HG03378 (cell line): ENCODE data around the gene LSS.
A peak's percentile ranks its signal among the peaks of the same experiment; 100 is the strongest.

ENCODE experiments used
- ATAC-seq: cut with Tn5 transposase; IDR thresholded peaks from one replicate; pipeline ENCODE4 v1.9.1; 2021; ENCODE audit warnings: mild to moderate bottlenecking, moderate library complexity; ENCODE audit not compliant: unreplicated experiment

Gene LSS

DNA sequence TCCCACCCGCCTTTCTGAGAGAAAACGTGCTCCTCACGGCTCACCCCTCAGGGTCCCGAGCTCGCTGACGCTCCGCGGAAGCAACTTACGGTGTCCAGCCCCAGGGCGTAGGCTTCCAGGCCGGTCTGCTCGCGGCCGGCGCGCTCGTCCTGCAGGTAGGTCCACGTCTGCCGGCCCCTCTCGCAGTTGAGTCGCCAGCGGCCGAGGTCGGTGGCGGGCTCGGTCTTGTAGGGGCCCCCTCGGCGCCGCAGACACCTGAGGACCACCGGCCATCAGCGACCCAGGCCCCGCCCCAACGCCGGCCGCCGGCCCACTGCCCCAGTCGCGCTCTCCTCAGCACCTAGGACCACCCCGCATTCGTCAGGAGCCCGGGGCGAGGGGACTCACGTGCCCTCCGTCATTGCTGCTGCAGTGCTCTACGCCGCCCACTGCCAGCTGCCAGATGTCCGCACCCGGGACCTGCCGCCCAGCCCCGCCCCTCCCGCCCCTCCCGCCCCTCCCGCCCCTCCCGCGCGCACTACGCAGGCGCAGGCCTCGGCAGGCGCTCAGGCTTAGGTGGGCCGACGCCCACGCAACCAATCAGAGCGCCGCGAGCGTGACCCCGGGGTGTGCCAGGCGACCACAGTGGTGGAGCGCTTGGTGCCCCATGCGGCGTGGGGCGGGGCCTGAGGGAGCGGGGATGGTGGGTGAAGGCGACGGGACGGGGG is at the start of gene LSS:
Gene LSS, minus strand, starts transcription at position 430 of the 707 bp plus-strand sequence. Its CDS starts 29 bp downstream, at position 401.
- ATAC-seq, result peak; percentile 48

DNA sequence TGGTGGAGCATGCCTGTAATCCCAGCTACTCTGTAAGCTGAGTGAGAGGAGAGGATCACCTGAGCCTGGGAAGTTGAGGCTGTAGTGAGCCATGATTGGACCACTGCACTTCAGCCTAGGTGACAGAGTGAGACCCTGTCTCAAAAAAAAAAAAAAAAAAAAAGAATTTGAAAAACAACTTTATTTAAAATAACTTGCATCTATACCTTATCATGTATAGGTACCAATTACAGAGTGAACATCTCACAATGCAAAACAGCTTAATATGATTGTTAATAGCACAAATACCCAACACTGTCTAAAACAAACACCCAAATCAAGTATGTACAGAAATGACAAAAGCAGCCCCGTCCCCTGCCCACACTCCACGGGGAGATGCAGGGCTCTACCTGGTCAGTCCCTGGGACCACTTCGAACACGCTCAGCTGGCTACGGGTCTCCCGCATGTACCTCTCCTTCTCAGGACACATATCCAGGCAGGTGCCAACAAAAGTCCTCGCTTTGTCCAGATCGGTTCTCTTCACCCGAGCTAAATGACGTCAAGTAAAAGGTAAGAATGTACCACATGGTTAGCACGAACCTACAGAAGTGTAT is 46.3 kb upstream of the LSS start:
- no peak for ATAC-seq

DNA sequence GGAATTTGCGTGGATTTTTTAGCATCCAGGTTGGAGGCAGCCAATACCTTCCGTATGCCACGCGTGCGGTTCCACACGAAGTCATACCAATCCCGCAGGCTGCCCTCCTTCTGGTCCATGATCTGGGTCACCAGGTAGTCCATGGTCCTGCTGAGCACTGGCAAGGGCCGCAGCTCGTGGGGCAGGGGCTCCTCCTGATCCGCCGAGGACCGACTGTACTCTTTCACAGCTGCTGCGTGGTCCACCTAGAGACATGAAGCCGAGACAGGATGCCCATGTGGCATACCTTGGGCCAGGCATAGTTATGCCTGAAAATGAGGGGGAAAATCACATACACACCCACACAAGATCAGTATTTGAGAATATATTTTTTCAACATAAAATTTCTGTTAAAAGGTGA is 44.8 kb upstream of the LSS start:
- no peak for ATAC-seq

DNA sequence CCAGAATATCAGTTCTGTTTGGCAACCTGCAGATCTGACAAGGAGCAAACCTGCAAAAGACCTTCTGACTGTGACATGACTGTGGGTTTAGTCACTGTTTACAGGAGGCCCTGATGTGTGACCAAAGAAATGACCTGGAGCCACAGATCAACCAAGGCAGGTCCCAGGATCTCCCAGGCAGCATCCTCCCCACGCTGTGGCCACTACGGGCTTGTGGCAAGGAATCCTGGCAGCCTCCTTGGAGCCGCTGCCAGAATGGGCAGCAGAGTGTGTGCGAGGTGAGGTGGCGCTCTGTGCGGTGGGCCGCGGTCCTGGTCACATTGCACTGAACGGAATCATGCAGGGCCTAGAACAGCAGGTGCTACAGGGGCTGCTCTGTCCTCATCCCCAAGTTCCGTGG is 40.9 kb upstream of the LSS start:
- ATAC-seq, result no peak

DNA sequence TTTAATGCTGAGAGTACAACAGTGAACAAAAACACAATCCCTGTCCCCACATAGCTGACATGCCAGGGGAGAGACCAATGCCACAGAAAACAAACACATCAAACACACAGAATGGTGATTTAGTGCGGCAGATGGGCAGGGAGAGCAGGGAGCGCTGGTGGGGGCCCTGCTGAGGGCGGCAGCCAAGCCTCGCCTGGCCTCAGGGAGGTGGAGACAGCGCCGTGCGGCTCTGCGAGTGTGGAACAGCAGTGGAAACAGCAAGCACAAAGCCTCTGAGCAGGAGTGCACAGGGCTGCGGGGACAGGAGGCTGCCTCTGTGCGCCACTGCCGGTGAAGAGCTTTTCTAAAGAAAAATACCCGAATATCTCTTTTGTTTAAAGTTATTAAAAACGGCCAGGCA is 39.8 kb upstream of the LSS start:
- no peak for ATAC-seq

DNA sequence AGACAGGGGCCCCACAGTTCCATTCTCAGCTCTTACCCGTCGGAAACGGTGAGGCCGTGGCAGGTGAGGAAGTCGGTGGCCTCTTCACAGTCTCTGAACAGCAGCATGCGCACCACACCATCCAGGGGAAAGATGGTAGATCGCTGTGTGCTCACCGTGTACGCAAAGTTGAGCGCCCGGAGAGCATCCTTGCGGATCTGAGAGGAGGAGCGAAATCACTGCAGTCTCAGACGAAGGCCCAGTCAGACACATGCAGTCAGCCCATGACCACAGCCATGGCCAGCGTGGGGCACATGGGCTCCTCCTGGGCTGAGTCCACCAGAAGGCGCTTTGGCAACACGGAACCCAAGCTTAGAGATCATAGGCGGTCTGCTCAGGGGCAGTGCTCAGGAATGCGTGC is 38.4 kb upstream of the LSS start:
- no peak for ATAC-seq

DNA sequence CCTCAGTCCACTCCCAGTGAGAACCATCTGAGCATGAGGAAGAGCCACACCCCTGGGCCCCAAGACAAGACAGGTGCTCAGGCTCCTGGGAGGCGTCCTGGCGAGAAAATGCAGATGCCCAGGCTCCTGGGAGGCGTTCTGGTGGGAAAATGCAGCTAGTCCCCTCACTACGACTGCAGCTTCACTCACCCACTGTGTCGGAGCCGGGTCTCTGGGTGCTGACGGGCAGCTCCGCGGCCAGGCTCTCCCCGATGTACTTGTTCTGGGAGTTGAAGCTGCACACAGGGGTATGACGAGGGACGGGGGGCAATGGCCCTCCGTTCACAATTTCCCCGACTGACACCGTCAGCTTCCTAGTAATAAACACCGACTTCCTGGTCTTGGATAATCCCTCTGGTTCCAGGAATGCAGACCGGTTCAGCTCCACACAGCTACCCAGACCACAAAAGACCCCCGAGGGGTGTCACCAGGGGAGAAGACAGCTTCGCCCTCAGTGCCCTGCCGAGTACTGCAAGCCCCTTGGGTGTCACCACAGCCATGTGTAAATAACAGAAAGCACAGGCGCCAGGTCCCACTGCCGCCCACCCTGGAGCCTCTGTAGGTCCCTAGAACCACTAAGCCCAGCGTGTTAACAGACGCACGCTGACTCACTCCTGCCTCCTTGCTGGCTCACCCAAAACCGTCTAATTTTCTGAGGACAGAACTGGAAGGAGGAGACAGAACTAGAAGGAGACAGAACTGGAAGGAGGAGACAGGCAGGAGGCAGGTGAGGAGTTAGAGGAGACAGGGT is 37.4 kb upstream of the LSS start:
- no peak for ATAC-seq

DNA sequence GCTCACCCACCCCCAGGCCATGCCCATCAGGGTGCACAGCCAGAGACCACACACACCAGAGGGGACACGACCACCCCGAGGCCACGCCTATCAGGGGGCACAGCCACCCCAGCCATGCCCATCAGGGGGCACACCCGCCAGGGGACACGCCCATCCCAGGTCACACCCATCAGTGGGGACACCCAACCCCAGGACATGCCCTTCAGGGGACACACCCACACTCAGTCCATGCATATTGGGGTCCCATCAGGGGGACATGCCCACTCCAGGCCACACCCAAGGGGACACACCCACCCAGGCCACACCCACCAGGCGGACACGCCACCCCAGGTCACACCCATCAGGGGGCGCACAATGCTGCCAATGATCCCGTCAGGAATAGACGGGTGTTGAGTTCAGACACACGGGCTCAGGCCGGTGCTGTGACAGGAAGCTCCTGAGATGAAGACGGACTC is 36.1 kb upstream of the LSS start:
- ATAC-seq, result no peak

DNA sequence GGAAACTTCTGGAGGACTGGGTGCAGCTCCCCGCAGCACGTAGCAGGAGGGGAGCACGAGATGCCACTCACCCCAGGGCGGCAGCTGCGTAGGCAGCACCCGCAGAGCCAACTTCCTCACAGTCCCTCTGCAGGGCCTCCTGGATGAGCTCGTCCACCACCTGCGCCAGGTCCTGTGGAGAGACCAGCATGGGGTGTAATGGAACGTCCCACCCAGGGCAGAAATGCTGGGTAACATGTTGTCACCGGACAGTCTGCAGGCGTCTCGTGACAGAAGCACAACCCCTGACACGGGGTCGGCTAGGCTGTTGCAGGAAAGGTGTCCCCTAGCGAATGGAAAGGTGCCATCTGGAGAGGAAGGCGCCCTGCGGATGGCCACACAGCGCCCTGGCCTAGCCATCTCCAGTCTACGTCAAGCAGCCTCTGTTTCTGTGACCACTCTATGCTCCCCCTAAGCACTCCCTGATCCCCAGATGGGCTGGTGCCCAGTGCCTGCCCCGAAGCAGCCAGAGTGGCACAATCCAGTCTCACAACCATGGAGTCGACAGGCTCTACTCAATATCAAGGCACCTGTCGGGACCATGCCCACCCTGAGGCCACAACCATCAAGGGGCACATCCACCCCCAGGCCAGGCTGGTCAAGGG is 35.6 kb upstream of the LSS start:
- no peak for ATAC-seq

DNA sequence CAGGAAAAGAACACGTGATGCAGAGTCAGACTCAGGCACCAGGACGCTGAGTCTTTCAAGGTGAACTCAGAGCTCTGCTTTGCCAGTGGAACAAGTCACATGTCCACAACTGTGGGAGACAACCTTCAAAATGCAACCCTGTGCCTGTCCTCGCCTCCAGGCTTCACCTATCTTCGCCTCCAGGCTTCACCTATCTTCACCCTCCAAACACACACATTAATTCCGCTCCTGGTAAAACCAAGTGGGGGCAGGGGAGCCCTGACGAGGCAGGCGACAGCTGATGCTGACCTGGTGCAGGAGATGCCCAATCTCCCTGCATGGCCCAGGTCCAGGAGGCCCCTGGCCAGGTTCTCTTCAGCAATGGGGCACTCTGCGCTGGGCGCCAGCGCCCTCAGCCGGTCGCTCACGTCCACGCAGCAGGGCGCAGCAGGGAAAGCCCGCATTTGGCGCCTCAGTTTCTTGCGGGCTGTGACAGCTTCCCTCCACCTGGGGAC is 28.0 kb upstream of the LSS start:
- ATAC-seq, result no peak

DNA sequence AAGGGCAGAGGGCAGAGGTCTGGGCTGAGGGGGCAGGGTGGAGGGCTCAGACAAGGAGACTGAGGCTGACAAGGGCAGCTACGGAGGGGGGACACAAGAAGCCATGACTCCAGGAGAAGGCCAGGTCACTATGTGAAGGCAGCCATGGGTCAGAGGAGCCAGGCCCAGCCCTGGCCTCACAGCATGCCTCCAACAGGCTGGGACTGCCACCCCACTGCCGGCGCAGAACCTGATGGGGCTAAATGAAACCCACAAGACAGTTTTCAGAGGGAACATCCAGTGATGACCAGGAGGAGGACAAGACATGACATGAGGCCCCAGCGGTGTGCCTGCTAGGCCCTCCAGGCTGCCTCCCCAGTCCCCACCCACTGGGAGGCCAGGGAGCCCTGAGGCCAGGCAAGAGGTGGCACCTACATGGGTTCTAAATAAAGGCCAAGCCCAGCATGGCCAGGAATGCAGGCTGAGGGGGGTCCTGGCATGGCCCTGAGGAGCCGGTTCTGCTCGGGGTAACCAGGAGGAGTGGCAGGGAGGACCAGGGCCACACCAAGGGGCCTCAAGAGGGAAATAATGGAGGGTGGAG is 27.3 kb upstream of the LSS start:
- no peak for ATAC-seq

DNA sequence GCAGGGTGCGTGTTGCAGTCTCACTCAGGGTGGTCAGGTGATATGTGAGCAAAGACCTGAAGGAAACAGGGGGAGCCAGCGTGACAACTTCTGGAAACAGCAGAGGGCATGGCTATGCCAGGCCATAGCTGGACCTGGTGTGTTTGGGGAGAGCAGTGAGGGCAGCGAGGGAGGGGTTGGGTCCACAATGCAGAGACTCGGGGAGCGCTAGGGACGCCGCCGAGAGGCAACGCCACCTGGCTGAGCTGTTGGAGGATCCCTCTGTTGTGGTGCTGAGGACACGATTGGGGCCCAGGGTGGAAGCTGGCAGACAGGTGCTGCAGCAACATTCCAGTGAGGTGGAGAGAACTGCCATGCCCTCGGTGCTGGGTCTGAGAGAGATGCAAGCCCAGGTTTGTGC is 26.6 kb upstream of the LSS start:
- no peak for ATAC-seq

DNA sequence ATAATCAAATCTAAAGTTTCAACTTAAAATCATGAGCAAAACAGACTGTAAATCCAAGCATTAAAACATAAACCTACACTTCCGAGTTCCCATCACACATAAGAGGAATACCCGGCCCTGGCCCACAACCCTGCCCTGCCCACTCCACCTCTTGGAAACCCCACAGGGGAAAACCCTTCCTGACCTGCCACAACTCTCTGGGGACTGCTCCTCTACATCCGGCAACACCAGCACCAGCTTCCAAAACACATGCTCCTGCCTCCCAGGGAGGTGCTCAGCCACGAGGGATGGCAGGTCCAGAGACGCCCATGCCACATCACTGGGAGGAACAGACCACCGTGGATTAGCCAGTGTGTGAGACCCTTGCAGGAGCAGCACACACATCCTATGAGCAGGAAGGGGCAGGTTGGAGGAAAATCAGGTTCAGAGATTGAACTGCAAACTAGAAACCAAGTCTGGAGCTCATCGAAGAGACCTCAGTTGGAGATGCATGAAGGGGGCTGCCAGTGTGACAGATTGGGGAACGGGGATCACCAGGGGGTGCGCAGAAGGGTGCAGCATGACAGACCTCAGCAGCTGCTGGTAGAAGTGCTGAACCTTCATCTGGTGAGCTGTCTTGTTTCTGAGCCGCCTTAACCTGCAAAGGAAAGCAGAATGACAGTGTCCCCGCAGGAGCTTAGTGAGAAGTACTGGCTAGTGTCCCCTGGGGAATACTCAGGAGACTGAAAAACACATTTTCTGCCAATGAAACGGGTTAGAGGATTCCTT is 25.8 kb upstream of the LSS start:
- ATAC-seq, result no peak

DNA sequence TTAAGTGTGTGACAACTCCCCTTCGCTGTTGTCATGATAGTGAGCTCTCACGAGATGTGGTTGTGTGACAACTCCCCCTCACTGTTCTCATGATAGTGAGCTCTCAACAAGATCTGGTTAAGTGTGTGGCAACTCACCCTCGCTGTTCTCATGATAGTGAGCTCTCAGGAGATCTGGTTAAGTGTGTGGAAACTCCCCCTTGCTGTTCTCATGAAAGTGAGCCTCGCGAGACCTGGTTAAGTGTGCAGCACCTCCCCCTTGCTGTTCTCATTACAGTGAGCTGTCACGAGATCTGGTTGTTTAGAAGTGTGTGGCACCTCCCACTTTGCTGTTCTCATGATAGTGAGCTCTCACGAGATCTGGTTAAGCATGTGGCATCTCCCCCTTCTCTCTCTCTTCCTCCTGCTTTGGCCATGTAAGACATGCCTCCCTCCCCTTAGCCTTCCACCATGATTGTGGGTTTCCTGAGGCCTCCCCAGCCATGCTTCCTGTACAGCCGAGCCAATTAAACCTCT is 25.1 kb upstream of the LSS start:
- ATAC-seq, result peak; percentile 59

DNA sequence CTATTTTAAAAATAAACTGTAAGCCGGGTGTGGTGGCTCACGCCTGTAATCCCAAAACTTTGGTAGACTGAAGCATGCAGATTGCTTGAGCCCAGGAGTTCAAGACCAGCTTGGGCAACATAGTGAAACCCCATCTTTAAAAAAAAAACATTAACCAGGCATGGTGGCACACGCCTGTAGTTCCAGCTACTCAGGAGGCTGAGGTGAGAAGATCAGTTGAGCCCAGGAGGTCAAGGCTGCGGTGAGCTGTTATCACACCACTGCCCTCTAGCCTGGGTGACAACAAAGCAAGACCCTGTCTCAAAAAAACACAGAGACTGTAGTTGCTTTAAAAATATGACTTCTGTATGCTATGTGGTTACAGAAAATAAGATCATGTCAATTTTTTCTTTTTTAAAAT is 24.3 kb upstream of the LSS start:
- ATAC-seq, result no peak

DNA sequence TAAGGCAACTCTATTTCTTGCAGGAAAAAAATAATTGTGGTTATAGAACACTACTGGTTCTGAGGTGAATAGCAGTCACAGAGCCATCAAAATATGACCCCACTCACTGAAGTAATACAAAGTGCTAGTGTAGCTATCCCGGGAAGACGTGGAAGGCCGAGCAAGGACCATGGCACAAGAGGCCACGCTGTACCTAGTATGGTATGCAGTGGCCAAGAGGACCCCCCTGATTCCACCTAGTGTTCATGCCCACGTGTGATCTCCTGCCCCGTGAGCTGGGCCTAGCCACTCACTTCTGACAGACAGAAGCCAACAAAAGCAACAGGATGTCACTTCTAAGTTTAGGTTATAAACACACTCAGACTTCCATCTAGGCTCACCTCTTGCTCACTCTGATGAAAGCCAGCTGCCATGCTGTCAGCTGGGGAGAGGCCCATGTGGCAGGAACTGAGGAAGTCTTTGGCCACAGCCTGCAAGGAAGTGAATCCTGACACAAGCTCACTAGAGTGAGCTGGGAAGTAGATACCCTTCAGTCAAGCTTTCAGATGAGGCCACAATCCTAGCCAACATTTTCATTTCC is 21.7 kb upstream of the LSS start:
- ATAC-seq, result no peak

DNA sequence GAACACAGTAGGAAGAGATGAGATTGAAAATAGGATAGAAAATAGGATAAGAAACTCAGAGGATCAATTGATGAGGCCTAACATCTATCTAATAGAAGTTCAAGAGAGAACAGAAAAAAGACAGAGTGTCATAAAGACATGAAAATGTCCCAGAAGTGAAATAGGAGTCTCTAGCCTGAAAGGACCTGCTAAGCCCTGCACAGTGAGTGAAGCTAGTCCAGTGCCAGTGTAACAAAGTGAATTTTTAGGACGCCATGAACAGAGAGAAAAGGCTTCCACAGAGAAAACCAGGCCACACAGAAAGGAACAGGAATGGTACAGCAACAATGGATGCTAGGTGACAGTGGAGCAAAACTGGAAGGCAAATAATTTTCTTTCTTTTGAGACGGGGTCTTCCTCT is 20.3 kb upstream of the LSS start:
- no peak for ATAC-seq

DNA sequence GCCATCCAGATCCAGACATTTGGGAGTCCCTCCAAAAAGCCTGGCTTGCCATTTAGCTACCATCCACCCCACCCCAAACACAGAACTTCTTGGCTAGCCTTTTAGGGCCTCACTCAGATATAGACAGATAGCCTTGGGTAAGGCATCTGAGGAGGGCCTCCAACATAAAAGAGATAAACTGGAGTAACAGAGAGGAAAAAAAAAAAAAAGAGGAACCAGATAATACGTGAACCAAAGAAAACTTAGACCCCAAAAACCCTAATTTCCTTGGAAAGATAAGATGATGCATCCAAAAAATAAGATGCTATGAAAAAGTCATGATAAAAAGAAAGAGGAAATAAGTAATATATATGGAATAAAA is 19.8 kb upstream of the LSS start:
- ATAC-seq, result no peak

DNA sequence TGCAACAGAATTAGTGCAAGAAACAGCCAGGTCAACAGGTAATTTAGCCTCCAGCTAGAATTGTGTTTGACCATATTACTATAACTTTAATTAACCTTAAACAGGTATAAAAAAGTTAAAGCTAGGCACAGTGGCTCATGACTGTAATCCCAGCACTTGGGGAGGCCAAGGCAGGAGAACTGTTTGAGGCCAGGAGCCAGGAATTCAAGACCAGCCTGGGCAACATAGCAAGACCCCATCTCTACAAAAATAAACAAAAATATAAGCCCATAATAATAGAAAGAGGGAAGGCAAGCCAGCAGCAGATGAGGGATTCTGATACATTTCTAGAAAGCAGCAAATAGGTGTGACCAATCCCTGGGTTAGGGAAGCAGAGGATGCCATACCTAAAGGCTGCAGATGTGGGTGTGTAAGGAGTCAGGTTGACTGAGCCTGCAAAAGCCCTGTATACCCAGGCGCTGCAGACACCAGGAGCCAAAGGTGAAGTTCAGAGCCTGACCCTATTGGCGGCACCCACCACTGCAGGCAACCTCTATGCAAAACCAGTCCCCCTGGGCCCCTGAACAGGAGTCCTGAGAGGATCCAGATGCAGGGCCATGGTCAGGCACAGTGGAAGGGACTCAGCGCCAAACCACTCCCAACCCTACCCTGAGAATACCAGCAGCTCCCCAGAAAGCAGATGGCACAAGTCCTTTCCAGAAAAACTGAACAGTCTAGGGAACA is 19.3 kb upstream of the LSS start:
- no peak for ATAC-seq
